Suppressor macrophage (primary cell): ENCODE measurements around the gene HNRNPLL.

Experiments used
- DNase-seq, 4 experiments: peaks; one replicate each; pipeline ENCODE4 v3.0.0-alpha.2; 2020 to 2022

The HNRNPLL gene

DNA sequence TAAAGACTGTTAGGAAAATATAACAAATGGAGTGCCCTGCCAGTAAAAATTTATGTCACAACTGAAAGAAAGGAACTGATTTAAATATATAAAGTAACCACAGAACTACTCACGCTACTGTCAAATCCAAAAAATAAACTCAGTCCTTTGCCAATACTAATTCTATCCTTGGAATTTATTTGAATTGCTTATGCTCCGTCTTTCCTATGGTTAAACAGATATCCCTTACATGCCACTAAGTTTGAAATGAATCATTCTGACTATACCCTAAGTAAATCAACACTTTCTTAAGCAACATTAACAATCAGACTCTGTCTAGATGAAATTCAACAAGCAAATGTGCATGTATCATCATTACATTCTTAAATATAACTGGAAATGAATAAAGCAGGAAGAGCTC is 9.8 kb downstream of the HNRNPLL start:
- no peak for DNase-seq

DNA sequence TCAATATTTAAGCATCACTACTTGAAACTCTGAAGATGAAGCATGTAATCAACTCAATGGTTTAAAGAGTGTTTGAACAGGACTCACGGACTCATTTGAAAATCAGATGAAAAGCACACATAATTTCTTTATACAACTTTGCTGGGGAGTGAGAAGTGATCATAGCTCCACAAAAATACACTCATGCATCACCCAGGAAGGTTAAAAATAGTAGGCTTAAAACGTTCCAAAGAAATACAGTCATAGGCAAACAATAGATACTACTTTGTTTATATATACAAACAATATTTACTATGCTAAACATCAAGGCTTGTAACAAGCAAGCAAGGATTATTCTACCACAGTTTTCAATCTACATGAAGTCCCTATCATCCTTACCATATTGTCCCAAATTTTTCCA is 11.6 kb downstream of the HNRNPLL start:
- no peak for DNase-seq

DNA sequence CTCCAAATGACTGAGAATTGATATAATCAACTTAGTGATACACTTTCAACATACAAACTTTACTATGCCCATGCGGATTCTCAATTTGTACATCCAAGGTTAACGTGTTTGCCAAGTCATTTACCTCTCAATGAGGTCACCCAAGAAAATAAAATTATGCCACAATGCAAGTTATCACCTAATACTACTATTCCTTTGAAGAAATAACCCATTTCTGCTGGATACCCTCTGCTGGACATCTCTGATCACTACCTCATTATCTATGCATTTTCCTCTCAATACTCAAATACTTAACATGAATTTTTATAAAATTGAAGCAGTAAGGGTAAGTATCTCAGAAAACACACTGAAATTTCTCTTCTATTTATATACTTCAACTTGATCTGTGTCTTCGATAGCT is 12.7 kb downstream of the HNRNPLL start:
- DNase-seq = no peak

DNA sequence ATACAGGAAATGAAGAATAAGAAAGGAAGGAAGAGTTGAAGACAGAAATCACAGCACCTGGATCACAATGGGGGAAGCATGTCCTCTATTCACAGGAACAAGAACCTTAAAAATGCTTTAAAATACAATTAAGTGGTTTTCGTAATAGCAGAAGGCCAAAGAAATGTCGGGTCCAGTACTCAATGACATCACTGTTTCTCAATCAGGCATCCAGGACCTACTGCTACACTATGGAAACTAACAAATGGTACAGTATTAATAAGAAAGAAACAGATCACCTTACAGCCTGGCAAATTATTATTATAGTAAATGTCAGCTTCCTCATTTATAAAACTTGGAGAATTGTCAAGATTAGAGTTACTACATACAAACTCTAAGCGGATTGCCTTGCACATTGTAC is 15.8 kb downstream of the HNRNPLL start:
- peak; percentile 16 to 51 (median 31) for DNase-seq

DNA sequence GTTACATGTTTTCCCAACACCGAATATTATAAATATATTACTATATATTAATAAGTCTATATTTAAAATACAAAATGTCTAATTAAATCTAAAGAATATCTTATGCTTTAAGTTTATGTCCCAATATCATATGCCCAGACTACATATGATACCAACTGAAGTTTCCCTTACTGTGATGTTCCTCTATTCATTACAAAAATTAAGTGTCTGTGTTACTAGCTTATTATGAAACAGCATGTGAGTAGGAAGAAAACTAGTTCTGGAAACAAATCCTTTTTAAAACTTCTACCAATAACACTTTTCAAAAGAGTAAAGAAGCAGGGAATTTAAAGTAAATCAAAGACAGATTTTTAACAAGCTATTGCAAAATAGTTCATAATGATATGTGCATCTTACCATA is 17.8 kb downstream of the HNRNPLL start:
- peak in 2 of 4 experiments; percentile 19 to 51 for DNase-seq

DNA sequence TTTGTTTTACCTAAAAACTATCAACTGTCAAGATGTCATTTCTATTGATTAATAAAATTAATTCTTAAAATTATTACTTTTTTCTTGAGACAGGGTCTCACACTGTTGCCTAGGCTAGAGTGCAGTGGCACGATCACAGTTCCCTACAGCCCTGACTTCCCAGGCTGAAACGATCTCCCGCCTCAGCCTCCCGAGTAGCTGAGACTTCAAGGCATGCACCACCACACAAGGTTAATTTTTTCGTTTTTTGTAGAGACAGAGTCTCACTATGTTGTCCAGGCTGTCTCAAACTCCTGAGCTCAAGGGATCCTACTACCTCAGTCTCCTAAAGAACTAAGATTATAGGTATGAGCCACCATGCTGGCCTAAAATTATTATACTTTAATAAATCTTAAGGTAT is 18.7 kb downstream of the HNRNPLL start:
- DNase-seq = no peak

DNA sequence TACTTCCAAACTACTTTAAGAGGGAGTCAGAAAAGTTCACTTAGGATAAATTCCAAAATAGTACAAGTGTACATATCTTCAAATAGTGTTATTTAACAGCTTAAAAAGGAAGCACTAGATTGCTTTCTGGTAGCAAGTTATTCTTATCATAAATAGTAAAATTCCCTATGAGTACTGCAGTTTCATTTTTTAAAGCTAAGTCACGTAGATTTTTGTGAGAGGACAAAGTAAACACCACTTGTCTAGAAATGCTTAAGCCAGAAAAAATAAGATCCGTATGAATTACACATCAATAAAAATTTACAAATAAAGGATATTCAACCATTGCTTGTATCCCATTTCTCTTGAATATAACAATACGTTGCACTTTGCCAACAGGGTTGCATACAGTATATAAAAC is 19.2 kb downstream of the HNRNPLL start:
- DNase-seq = no peak

DNA sequence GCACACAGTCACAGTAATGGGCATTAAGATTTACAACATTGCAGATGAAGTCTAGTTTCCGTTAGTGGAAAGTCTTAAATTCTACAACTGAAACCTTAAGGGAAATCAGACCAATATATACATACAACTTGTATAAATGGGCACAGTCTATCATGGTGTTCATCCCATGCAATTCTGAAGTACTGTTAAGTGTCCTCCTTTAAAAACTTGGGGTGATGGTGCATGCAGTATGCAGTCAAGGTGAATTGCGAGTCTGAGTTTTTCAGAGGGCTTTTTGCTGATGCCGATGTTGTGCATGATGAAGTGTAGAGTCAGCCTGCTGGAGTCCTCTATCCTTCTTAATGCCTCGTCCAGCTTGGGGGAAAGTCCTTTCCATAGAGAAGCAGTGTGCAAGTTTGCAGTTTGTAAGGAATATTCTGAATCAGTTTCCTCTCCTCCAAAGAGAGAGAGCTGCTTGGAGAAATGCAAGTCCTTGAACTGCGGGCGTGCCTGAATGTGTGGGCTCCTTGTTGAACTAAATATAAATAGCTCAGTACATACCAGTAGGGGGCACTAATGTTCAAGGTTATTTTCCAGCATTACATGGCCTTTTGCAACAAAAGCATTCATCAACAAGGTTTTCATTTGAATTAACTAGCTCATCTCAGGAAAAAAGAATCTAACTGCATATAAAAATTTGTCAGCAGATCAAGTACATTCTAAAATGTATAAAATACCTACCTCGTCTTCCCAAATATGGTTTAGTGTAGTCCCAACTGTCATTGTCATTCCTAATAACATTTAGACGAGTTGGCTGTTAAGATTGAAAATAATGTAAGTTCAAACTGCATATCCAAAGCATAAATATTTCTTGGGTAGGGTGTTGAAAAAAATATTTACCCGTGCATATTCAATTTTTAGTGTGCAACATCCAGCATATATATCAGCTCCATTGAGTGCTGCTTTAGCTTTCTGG is 21.3 kb downstream of the HNRNPLL start:
- DNase-seq = peak; percentile 66 to 91 (median 76)

DNA sequence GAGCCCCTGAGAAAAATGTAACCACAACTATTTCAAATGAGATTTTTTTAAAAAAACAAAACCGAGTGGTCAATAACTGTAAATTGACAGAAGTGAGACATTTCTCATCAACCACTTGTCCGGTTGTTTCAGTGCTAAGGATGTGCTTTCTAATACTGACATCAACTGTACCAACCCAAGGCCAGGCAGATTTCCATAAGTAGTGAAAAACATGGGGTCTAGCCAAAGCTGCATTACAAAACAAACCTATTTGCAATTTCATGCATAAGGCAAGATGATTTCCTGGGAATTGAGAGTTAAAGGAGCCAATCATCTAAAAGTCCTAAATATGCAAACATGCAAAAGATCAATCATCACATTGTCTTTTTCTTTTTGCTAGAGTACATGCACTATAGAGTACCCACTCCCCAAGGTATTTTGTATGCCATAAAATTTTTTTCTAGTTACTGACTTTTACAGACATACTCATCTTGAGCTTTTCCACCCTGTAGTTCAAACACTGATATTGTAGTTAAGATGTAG is 22.6 kb downstream of the HNRNPLL start:
- DNase-seq = no peak

DNA sequence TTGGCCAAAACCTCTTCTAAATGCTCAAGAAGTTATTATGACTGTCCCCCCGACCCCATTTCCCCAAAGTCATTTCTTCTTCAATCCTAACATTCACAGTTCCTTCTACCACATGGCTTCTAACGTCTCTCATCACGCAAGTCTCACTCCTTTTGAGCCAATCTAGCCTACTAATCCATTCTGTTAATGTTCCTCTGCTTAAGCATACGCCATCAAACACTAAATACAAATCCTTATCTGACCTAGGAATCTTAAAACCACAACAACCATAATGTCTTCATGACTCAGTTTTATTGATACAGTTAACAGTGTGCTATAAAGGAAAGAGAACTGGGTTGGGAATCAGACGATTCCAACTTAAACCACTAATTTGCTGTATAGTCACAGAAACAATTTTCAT is 23.9 kb downstream of the HNRNPLL start:
- no peak for DNase-seq

DNA sequence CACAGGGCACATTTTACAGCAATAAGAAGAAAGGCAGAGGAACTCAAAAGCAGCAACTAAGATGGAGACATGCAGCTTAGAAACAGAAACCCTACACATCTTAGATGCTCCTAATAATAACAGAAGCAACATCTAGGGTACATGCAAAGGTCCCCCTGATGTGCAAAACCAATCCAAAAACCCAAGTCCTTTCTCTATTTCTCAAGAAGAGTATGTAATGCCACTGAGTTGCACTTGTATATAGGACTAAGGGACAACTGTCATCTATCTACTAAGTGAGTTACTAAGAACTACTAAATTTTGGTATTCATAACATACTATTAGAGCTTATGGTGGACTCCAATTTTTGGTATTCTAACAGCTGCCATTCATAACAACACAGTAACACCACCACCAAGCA is 28.4 kb downstream of the HNRNPLL start:
- DNase-seq = no peak

DNA sequence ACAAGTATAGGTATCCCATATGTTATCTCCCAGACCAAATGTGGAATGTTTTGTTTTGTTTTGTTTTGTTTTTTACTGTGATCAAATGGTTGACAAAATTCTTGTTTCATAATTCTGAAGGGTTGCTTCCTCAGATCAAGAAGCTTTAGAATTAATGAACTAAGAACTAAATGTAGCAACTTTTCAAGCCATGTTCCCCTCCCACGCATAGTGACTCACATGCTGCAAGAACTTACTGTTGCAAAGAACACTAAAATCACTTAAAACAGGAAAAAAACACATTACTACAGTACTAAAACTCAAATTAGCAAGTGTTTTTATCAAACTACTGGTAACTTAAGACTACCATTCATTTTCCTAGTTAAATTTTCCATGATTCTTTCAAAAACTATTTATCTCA is 30.6 kb downstream of the HNRNPLL start:
- DNase-seq = peak; percentile 85 to 96 (median 94)

DNA sequence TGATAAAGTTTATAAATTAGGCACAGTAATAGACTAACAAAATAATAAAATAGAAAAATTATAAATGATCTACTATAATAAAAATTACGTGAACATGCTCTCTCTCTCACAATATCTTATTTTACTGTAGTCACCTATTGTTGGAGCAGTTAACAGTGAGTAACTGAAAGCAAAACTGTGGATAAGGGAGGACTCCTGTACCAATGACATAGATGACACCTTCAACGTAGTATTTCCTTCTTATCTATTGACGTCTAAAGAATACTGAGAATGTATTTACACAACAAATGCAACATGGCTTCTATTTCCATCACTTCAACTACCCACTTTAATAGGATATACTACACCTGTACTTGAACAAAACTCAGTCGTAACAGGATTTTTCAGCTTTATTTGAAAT is 31.5 kb downstream of the HNRNPLL start:
- DNase-seq = no peak

DNA sequence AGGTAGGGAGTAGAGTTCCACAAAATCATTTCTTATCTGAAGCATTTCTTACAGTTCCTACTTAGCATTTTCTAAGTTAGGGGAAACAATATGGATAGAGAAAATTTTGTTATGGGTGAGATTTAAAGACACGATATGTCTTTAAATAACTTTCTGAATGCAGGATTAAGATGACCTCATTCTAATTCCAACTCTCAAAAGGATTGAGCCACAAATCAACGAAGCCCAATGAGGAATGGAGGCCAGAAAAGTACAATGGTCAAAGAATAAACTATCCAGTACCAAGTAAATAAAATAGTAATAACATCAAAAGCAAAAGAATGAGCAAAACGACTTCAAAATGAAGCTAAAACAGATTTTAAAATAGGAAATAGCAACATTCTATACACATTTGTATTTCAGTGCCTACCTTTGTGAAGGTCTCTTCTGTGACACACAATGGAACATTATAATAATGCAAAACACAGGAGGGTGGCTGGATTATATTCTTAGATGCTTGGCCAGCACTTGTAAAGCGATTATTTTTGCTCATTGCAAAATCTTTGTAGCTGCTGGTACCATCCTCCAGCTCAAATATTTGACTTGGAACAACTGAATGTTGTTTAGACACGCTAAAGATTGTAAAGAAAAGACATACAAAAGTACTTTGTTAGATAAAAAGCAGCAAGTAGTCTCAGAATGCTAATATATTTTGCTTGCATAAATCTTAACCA is 33.8 kb downstream of the HNRNPLL start:
- DNase-seq = no peak

DNA sequence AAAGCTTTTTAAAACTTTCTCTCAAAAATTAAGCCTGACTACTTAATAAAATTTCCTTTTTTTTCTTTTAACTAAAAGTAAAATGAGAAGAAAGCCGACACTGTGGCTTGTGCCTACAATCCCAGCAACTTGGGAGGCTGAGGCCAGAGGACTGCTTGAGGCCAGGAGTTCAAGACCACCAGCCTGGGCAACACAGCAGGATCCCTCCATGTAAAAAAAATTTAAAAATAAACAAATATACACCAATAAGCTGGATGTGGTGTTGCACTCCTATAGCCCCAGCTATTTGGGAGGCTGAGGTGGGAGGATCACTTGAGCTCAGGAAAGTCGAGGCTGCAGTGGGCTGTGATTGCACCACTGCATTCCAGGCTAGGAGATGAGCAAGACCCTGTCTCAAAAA is 37.4 kb downstream of the HNRNPLL start:
- DNase-seq = no peak

DNA sequence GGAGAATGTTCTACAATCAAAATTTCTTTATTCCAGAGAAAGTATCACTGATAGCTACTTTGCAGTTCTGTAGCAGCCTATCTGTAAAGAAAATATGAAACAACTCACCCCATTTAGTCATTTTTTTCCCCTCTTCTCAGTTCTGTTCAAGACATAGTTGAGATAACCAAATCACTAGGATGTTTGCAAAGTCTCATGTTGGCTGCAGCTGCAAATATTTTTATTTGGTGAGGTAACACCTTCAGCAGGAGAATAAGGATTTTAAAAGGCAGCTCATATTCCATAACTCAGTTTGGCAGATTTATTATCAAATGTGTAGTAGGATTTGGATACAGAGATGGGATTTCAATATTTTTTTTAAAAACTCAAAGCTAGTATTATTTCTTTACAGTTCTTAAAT is 41.0 kb downstream of the HNRNPLL start:
- DNase-seq = no peak

DNA sequence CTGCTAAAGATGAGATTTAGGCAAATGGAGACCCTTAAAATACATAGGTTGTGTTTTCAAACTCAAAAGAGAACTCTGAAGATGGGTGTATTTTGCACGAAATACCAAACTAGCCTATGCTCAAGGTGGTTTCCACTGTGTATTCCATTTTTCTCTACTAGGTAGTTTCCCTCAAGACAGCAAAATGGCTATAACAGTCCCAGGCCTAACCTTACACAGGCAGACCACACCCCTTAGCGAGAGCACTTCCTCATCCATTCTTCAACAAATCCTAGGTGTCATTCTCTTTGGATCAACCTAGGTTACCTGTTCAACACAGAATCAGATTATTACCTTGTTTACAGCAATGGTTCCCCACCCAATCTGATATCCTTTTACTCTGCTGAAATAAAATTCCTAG is 42.6 kb downstream of the HNRNPLL start:
- no peak for DNase-seq

DNA sequence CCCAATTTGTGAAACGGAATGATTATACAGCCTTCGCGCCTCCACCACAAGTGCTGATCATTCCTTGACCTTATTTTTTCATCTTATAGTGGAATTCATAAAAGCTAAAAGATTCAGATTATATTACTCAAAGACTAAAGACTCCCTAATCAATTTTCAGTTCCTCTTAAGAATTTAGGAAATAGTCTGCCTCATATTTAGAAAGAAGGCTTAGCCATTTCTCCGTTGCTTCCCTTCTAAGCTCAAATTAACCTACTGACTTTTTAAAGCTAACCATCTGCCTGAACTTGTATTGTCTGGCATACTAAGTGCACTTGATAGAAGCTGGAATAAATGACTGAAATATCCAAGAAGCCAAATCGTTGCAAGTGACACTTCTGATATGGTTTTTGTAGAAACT is 44.7 kb downstream of the HNRNPLL start:
- DNase-seq = peak in 1 of 4 experiments; percentile 65

DNA sequence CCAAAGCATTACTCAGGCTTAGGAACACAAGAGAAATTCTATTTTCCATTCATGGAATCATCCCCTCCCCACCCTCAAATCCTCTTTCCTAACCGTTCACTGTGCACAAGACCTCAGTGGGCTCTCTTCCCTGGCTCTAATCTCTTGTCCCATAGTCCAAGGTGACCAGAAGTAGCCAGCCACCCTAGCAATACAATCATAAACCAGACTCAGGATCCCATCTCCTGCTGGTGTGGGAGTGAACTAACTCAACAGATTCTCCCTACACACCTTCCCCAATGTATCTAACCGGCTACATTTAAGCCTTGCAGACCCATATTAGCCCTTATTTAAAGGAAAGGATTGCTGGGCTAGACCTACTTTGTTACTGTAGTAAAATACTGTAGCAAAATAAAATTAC is 45.5 kb downstream of the HNRNPLL start:
- no peak for DNase-seq

DNA sequence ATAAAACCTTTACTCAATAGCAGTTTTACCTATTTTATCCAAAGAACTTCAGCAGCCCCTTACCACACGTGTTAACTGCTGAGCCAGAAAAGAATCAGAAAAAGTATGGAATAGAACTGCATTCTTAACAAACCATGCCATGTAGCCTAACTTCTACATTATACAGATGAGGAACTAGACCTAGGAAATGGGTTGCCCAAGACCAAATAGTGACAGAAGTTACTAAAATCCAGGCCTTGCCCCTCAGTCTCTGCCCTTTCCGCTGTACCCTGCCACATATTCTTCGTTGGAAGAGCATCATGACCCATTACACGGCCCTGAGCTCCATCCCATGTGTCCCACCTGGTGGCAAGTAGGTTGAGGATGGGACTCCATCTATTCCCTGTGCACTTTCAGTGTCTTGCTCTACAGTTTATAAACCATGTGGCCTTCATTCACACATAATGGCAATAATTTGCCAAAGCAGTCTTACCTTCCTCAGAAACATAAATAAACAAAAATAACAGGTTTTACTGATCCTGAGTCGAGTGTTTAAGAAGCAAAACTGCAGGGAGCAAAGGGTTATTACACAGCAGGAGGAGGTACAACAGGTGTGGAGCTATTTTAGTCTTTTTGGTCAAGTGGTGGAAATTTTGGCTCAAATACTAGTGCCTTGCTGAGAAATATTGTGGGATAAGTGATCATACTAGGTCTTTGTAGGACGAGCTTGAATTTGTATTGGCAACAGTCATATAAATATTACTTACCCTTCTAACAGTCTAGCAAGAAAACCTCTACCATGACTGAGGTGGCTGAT is 46.5 kb downstream of the HNRNPLL start:
- peak; percentile 23 to 71 (median 40) for DNase-seq

DNA sequence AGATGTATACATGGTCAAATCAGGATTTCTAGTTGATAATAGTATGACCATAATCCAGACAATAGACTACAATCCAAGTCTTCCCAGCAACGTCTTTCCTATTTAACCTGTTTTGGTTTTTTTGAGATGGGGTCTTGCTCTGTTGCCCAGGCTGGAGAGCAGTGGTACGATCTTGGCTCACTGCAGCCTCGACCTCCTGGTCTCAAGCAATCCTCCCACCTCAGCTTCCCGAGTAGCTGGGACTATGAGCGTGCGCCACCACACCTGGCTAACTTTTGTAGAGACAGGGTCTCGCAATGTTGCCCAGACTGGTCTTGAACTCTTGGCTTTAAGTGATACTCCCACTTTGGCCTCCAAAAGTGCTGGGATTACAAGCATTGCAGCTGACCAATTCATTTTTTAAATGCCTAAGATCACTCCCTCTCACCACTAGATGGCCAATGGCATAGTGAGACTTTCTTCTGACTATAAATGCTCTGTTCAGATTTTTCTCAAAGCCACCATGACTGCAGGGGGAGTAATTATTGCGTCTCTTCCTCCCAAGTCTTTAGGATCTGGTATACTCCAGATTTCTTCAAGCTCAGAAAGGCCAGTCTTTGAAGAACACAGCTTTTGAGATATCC is 47.6 kb downstream of the HNRNPLL start:
- DNase-seq = peak in 1 of 4 experiments; percentile 16

DNA sequence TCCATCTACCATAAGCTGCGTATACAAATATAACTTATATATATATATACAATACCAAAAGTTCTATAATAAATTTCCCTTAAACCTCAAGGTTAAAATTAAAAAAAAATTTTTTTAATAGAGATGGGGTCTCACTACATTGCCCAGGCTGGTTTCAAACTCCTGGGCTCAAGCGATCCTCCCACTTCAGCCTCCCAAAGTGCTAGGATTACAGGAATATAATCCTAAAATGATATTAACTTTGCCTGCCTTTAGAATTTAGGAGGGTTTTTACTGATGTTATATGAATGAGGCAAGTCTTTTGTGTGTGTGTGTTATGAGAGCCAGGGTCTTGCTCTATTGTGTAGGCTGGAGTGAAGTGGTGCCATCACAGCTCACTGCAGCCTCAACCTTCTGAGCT is 49.2 kb downstream of the HNRNPLL start:
- no peak for DNase-seq
